Measurements from ENCODE around the gene CCDC157. TPM values are rescaled to one million over a fixed set of nuclear protein-coding genes. Genes with fewer than 3 reads are reported as not detected.

Gene CCDC157
- total and polyA plus RNA-seq, 8 donors, result 1.1 to 8.2 (median 1.4) TPM

DNA sequence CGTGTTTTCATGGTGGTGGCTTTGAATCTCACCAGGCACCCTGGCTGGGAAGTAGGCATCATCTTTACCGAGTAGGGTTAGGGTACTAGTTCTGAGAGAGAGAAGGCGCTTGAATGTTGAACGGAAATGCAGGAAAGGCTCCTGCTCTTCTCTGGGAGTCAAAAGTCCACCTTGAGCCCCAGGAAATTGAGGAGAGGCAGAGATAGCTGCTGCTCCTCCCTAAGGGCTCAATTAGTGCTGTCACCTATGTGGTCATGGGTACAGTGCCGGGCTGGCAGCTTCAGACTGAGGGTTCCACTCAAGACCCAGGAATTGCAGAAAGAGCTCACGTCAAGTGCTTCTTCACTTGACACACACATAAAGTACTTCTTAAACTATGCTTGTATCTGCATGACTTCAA lies 1.7 kb downstream of the CCDC157 start:
- FAIRE-seq, result no peak
- Histone ChIP-seq H3K4me1 (peaks cover 0 to 21% (median 10%) of the 10 kb centered on the region in 3 donors), H3K27me3 (no peaks in the 10 kb centered on the region), H3K27ac (no peak overlapping the region), H3K4me3 (no peak overlapping the region), H3K36me3 (no peaks in the 10 kb centered on the region), H3K9me3 (no peaks in the 10 kb centered on the region)
- TF ChIP-seq, protein P1, sequence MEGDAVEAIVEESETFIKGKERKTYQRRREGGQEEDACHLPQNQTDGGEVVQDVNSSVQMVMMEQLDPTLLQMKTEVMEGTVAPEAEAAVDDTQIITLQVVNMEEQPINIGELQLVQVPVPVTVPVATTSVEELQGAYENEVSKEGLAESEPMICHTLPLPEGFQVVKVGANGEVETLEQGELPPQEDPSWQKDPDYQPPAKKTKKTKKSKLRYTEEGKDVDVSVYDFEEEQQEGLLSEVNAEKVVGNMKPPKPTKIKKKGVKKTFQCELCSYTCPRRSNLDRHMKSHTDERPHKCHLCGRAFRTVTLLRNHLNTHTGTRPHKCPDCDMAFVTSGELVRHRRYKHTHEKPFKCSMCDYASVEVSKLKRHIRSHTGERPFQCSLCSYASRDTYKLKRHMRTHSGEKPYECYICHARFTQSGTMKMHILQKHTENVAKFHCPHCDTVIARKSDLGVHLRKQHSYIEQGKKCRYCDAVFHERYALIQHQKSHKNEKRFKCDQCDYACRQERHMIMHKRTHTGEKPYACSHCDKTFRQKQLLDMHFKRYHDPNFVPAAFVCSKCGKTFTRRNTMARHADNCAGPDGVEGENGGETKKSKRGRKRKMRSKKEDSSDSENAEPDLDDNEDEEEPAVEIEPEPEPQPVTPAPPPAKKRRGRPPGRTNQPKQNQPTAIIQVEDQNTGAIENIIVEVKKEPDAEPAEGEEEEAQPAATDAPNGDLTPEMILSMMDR (IDR thresholded peaks at IDR 0.05), result no peak
- 77 to 94% methylated on average over 6 of the region's 6 CpGs for WGBS, 2 donors
- intact Hi-C loops (cut with DNase I), result no loop called here
- ATAC-seq, result no peak
- DNase-seq, result no peak

DNA sequence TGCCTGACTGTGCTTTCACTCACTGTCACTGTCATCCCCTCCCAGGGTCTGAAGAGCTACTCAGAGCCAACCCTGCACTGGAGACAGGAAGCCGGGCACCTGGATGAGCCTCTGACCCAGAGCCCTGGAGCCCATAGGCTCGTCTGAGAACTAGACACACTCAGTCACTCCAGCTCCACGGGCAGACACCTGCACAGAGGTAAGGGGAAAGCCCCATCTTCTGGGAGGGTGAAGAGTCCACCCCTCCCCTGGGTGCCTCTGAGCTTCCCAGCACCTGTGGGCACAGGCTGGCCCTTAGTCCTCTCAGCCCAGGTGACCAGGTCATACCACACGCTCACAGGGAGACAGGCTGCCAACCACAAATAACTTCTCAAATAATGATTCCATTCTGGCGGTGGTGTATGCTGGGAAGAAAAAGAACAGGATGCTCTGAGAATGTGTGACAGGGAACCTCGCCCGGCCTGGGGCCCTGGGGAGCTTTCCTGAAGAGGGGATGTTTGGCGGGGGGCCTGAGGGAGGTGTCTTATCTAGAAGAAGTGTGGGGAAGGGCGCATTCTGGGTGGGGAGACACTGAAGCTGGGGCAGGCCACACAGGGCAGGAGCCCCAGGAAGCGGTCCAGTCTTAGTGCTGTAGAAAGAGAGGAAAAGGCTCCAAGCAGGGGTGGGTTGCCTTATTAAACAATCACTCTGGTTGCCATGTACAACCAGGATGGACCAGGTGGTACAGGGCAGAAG lies 5.3 kb downstream of the CCDC157 start:
- Histone ChIP-seq H3K9me3 (no peaks in the 10 kb centered on the region), H3K36me3 (no peaks in the 10 kb centered on the region), H3K4me1 (no peaks in the 10 kb centered on the region), H3K27ac (no peak overlapping the region), H3K4me3 (no peak overlapping the region), H3K27me3 (no peaks in the 10 kb centered on the region)
- intact Hi-C loops (cut with DNase I), result no loop called here
- WGBS, 2 donors, result 81 to 86% methylated on average over 10 of the region's 10 CpGs
- TF ChIP-seq, protein P1 (IDR thresholded peaks at IDR 0.05), result no peak
- DNase-seq (no peak), ATAC-seq (no peak), FAIRE-seq (no peak)

GRCh38 chr22:30362651-30363281 lies 6.0 kb downstream of the CCDC157 start:
- 72 to 81% methylated on average over 7 of the region's 7 CpGs for WGBS, 2 donors

DNA sequence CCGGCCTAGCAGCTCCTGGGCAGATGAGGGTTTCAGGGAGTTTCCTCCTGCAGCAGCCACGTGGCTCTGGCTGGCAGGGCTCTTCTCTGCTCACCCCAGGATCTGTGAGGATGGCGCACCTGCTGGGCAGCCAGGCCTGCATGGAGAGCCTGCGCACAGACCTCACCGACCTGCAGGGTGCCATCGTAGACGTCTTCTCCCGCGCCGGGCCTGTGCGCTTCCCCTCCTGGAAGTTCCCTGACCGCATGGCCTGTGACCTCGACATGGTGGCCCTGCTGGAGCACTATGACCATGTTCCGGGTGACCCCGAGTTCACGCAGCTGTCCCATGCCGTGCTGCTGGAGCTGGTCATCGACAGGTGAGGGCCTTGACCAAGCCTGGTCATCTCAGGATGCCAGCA lies 9.1 kb downstream of the CCDC157 start:
- FAIRE-seq, result no peak
- no peaks in the 10 kb centered on the region for H3K4me1 ChIP-seq
- no peak for ATAC-seq
- no peaks in the 10 kb centered on the region for H3K36me3 ChIP-seq
- no peak overlapping the region for H3K27ac ChIP-seq
- H3K27me3 ChIP-seq, result no peaks in the 10 kb centered on the region
- intact Hi-C loops (cut with DNase I), result no loop called here
- 87 to 94% methylated on average over 18 of the region's 18 CpGs for WGBS, 2 donors
- H3K9me3 ChIP-seq, result no peaks in the 10 kb centered on the region
- TF ChIP-seq, protein P1 (IDR thresholded peaks at IDR 0.05), result no peak
- H3K4me3 ChIP-seq, result no peak overlapping the region
- no peak for DNase-seq

More at GRCh38 chr22:30362651-30363281, 6.0 kb downstream of the CCDC157 start:
- Histone ChIP-seq H3K4me1 (no peaks in the 10 kb centered on the region), H3K27me3 (no peaks in the 10 kb centered on the region), H3K4me3 (no peak overlapping the region), H3K27ac (no peak overlapping the region), H3K9me3 (no peaks in the 10 kb centered on the region), H3K36me3 (no peaks in the 10 kb centered on the region)
- TF ChIP-seq, protein P1 (IDR thresholded peaks at IDR 0.05), result no peak
- DNase-seq (no peak), ATAC-seq (no peak), FAIRE-seq (no peak)
- intact Hi-C loops (cut with DNase I), result no loop called here

DNA sequence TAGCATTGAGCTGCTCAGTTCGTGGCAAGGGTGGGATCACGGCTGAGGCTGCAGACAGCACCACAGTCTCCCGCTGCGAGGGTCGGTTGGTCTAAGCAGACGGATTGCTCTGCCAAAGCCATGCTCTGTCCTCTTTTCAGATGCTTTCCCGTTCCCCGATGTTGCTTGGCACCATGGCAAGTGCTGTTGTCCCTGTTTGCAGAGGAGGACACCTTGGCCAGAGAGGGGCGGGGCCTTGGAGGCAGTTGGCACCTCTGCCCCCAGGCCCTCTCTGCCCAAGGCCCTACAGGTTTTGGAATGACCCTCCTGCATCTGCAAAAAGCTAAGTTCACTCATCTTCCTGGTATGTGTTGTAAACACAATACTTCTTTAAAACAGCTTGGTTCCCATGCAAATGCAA lies 11.6 kb downstream of the CCDC157 start:
- Histone ChIP-seq H3K4me1 (no peaks in the 10 kb centered on the region), H3K9me3 (no peaks in the 10 kb centered on the region), H3K36me3 (no peaks in the 10 kb centered on the region), H3K4me3 (no peak overlapping the region), H3K27ac (no peak overlapping the region), H3K27me3 (no peaks in the 10 kb centered on the region)
- FAIRE-seq (no peak), DNase-seq (no peak), ATAC-seq (no peak)
- TF ChIP-seq, protein P1 (IDR thresholded peaks at IDR 0.05), result no peak
- intact Hi-C loops (cut with DNase I), result no loop called here
- WGBS, 2 donors, result 79 to 88% methylated on average over 9 of the region's 9 CpGs

All from pancreas (tissue), 10 donors.